UCSD-AML1 (cell line): Measurements from ENCODE around the gene PODXL2.
"Not testable (repeated sequence)": the region's sequence is repeated elsewhere in the genome, so short reads cannot be mapped to it uniquely, and the experiment has no call there.

ENCODE experiments used
- DNase-seq: peaks from one replicate; lab custom pipeline; 2025; ENCODE audit not compliant: unreplicated experiment; lab: John Stamatoyannopoulos, UW

Gene PODXL2

DNA sequence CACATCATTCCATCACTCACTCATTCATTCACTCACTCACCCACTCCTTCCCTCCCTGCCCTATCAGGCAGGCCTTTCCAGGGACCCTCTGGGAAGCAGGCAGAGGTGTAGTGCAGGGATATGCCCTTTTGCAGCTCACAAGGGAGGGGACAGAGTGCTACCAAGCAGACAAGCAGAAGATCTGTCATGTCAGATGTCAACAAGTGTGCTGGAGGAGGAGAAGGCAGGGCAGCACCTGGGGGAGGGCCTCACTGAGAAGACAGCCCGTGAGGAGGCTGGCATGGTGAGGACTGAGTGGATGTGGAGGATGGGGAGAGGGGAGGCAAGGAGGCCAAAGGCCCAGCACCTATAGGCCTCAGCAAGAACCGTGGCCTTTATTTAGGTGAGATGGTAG lies 59.0 kb downstream of the PODXL2 start:
- DNase-seq: no peak

- no peak for DNase-seq
Measured at GRCh38 chr3:127688416-127689265, 59.7 kb downstream of the PODXL2 start.

DNA sequence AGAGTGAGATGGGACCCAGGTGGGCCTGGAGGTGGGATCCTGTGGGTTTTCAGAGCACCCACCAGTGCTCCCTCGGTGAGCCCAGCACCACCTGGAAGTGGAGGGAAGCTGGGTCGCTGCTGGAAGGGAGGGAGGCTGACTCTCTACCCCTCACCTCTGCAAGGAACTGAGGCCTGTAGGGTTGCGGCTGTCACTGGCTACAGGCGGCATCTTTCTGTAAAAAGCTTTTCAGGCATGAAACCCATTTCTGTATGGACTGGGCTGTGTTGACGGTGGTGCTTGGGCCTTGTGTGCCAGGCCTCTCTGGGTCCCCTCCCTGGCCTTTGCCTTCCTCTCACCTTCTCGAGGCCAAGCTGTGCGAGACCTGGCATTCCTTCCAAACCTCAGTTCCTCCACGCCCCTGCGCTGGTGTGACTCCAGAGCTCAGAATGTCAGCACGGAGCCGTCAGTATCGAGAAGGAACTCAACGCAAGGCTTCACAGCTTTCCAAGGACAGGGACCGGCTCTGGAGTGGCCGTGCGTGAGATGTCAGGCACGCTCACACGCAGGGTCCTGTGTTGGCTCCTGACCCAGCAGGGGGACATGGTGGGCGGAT lies 60.4 kb downstream of the PODXL2 start:
- no peak for DNase-seq

DNA sequence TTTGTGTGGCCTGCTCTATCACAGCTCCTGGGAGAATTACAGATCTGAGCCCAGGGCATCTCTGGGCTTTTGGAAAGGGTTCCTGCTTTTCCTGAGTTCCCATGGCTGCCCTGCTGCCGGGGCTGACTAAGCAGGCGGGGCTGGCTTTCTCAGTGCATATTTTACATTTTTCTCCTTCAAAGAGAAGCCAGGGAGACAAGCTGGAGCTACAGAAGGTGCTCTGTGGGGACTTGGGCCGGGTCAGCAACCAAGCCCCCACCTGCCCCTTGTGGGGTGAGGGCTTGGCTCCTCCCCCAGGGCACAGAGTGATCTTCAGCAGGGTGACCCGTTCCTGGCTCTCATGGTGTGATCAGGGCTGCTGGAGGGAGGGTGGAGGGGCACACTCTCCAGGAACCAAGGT lies 61.1 kb downstream of the PODXL2 start:
- DNase-seq: no peak

DNA sequence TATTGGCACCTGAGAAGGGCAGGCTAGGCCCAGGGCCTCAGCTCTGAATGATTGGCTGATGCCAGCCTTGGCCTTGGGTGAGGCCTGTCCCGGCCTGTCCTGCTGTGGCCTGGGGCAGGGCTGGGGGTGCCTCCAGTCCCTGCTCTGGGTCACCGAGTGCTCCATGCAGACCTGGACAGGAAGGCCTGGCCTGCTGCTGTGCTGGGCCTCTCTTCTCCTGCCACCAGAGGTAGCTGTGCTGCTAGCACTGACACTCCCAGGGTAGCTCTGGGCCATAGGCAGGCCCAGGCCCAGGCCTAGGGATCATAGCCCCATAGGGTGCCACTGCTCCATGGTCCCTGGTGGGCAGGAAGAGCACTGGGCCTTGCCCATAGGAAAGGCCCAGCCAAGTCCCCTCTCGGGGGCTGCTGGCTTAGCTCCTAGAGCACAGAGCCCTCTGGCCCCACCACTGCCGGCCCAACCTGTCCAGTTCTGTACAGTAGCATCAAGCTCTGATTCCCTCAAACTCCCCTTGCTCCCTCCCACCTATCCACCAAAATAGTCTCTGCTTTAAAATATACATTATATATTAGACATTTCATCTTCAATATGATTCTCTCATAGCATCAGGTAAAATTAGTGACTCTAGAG lies 62.0 kb downstream of the PODXL2 start:
- peak; percentile 62 for DNase-seq

GRCh38 chr3:127691489-127691888 lies 62.5 kb downstream of the PODXL2 start:
- no peak for DNase-seq

- DNase-seq: no peak
Measured at GRCh38 chr3:127691974-127692373, 63.0 kb downstream of the PODXL2 start.

GRCh38 chr3:127692501-127693335 lies 63.7 kb downstream of the PODXL2 start:
- no peak for DNase-seq

- DNase-seq: no peak
Measured at GRCh38 chr3:127693336-127693843, 64.4 kb downstream of the PODXL2 start.

GRCh38 chr3:127694467-127695215 lies 65.7 kb downstream of the PODXL2 start:
- peak; percentile 73 for DNase-seq

DNA sequence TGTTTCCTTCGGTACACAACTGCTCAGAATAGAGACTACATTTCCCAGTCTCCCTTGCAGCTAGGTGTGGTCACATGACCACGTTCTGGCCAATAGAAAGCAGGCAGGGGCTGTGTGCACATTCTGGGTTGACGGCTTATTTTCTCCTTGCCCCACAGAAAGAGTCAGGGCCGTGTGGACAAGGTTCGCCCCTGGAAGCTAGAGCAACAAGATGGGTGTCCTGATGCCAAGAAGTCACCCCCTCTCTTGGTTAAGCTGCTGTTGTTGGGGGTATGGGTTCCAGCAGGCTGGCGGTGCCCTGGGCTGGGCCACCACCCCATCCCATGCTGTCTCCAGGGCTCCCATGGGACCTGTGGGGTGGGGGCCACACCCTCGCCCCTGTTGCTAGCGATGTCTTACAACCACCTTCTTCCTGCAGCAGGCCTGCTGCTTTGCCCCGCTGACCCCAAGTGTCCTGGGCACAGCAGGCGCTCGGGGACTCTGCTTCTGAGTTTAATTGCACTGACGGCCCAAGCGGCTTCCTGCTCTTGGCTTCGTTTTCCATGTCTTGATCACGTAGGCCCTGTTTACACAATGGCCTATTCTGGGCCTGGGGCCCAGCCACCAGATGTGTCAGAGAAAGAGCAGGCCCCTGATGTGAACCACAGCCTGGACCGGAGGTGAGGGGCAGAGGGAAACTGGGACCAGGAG lies 68.7 kb downstream of the PODXL2 start:
- DNase-seq: peak; percentile 46

- DNase-seq: no peak
Measured at GRCh38 chr3:127698286-127698685, 69.3 kb downstream of the PODXL2 start.

GRCh38 chr3:127698691-127699415 lies 69.9 kb downstream of the PODXL2 start:
- DNase-seq: no peak

DNA sequence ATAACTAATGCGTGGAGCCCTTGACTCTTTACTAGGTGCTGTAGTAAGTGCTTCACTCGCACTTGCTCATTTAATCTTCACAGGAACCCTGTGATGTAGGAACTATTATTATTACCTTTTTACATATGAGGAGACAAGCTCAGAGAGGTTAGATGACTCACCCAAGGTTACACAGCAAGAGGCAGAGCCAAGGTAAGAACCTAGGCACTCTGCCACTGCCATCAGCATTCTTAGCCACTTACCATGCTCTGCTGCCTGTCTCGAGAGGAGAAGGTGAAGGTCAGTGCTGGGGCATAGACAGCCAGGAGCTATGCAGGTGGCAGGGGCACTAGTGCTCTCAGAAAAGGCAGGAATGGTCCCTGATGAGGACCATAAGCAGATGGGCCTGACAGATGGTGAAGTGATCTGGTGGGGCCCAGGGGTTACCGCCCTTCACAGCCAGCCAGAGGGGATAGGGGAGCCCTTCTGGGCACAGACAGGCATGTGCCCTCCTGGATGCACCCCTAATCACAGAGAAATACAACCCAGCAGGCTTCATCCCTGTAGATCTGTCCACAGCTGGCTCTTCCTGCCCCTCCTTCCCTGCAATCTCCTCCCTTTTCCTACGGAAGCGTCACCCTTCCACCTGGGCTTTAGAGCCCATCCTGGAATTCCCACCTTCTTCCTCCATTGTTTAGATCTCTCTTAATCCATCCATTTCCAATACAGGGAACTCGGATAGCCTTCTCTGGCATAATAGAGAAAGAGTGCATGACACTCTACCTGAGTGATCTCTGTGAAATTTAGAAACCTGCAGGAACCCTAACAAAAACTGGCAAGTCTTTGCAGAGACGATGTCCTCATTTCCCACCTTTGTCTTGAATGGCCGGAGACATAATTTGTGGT lies 70.7 kb downstream of the PODXL2 start:
- DNase-seq: no peak

DNA sequence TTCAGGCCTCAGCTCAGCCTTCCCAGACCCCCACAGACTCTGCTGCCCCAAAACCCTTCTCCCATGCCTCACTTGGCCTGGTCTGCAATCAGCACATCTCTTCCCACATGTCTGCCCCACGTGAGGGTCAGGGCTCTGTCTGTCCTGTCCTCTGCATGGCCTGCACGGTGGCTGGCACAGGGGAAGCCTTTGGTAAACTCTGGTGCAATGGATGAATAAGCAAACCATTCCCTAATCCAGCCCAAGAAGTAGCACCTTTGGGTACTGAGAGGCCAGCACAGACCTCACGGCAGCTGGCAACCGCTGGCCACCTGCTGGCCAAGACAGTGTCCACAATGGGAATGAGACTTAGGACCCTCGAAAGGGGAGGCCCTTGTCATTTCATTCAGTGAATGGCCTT lies 71.4 kb downstream of the PODXL2 start:
- no peak for DNase-seq

DNA sequence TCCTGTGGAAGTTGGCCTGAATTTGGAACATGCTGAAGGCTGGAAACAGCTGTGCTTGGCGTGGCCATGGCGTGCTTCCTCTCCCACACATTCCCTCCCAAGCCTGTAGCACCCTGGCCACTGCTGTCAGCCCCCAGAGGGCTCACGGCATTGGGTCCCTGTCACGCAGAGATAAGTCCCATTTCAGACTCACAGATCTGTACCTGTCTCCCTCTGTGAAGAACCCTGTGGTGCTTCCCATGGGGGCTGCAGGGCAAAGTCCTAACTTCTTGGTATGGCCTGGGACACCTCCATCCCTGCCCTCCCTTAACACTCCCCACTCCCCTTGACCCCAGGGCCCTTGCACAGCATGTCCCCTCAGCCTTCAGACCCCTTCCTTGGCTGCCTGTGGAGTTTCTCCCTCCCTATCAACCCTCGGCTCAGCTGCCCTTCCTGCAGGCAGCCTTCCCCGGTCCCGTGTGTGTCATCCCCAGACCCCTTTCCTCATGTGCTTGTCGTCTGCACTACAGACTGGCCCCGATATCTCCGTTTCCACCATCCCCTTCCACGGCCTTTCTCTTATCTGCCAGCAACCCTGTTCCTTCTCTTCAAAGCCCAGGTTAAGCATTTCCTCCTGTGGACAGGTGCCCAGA lies 72.4 kb downstream of the PODXL2 start:
- no peak for DNase-seq

- DNase-seq: peak; percentile 46
Measured at GRCh38 chr3:127702151-127702578, 73.2 kb downstream of the PODXL2 start.

DNA sequence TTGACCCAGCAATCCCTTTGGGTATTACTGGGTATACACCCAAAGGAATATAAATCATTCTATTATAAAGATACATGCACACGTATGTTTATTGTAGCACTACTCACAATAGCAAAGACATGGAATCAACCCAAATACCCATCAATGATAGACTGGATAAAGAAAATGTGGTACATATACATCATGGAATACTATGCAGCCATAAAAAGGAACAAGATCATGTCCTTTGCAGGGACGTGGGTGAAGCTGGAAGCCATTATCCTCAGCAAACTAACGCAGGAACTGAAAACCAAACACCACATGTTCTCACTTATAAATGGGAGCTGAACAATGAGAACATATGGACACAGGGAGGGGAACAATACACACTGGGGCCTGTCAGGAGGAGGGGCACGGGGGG lies 75.9 kb downstream of the PODXL2 start:
- not testable (repeated sequence) for DNase-seq
